Stimulated activated naive CD8-positive, alpha-beta T cell treated with anti-CD3 and anti-CD28 coated beads, Interleukin-15, amount 100 ng/mL, for 72 hours (primary cell): Measurements from ENCODE around the gene POM121C.
"Not testable (repeated sequence)": the region's sequence is repeated elsewhere in the genome, so short reads cannot be mapped to it uniquely, and the experiment has no call there.

ENCODE experiments used
- ATAC-seq: fragments of 150-1000 bp; cut with Tn5 transposase; 2 replicates; pipeline ENCODE4 v1.10.0; 2021; ENCODE audit warnings: mild to moderate bottlenecking, moderate library complexity
- DNase-seq, 2 donors: peaks; one replicate each; pipeline ENCODE4 v3.0.0; 2021 to 2022
- H3K27ac Mint-ChIP-seq, 2 donors: one replicate each; pipeline ENCODE4 v1.8.0; 2022; ENCODE audit warnings: mild to moderate bottlenecking in 2 of 2, mixed read lengths in 2 of 2, moderate library complexity in 2 of 2
- H3K27me3 Mint-ChIP-seq: one replicate; pipeline ENCODE4 v1.8.0; 2022; ENCODE audit warnings: mixed read lengths
- H3K4me1 Mint-ChIP-seq: one replicate; pipeline ENCODE4 v1.8.0; 2022; ENCODE audit warnings: mild to moderate bottlenecking, mixed read lengths
- H3K4me3 Mint-ChIP-seq, 2 donors: one replicate each; pipeline ENCODE4 v1.8.0; 2022; ENCODE audit warnings: mild to moderate bottlenecking in 2 of 2, mixed read lengths in 2 of 2, moderate library complexity in 1 of 2
- H3K9me3 Mint-ChIP-seq, 2 donors: one replicate each; pipeline ENCODE4 v1.8.0; 2022; ENCODE audit warnings: mixed read lengths in 2 of 2

The POM121C gene

GRCh38 chr7:75456403-75456802 lies 29.7 kb downstream of the POM121C start:
- DNase-seq, H3K27me3 Mint-ChIP-seq, H3K4me3 Mint-ChIP-seq, ATAC-seq, H3K4me1 Mint-ChIP-seq, H3K9me3 Mint-ChIP-seq, H3K27ac Mint-ChIP-seq: not testable (repeated sequence)

GRCh38 chr7:75452494-75452955 lies 33.6 kb downstream of the POM121C start:
- not testable (repeated sequence) for H3K9me3 Mint-ChIP-seq, H3K4me3 Mint-ChIP-seq, H3K27me3 Mint-ChIP-seq, H3K4me1 Mint-ChIP-seq, H3K27ac Mint-ChIP-seq
- ATAC-seq (peak; percentile 94), DNase-seq (peak in 1 of 2 donors; percentile 8)

GRCh38 chr7:75449946-75450345 lies 36.2 kb downstream of the POM121C start:
- not testable (repeated sequence) for H3K4me1 Mint-ChIP-seq, H3K27me3 Mint-ChIP-seq, H3K27ac Mint-ChIP-seq, H3K9me3 Mint-ChIP-seq, DNase-seq, H3K4me3 Mint-ChIP-seq, ATAC-seq

- ATAC-seq: peak; percentile 96
- H3K4me3 Mint-ChIP-seq: peak overlapping the region; percentile 84 to 86
- peak overlapping the region; percentile 96 for H3K27ac Mint-ChIP-seq
- H3K27me3 Mint-ChIP-seq, H3K9me3 Mint-ChIP-seq: not testable (repeated sequence)
- peaks cover 17% of the 10 kb centered on the region for H3K4me1 Mint-ChIP-seq
- DNase-seq: peak; percentile 25 to 53
Measured at GRCh38 chr7:75442465-75443111, 43.5 kb downstream of the POM121C start.

GRCh38 chr7:75442101-75442464 lies 44.0 kb downstream of the POM121C start:
- Mint-ChIP-seq H3K4me1 (peaks cover 17% of the 10 kb centered on the region), H3K27ac (peak overlapping the region; percentile 88 to 89), H3K4me3 (peak overlapping the region; percentile 80 to 83)
- not testable (repeated sequence) for DNase-seq, H3K27me3 Mint-ChIP-seq, H3K9me3 Mint-ChIP-seq
- ATAC-seq: peak; percentile 69

GRCh38 chr7:75439000-75439399 lies 47.1 kb downstream of the POM121C start:
- H3K27me3 Mint-ChIP-seq, ATAC-seq, DNase-seq, H3K9me3 Mint-ChIP-seq, H3K4me3 Mint-ChIP-seq: not testable (repeated sequence)
- peaks cover 17% of the 10 kb centered on the region for H3K4me1 Mint-ChIP-seq
- peak overlapping the region in 1 of 2 donors; percentile 16 for H3K27ac Mint-ChIP-seq

GRCh38 chr7:75423481-75423880 lies 62.6 kb downstream of the POM121C start:
- not testable (repeated sequence) for H3K27ac Mint-ChIP-seq, H3K27me3 Mint-ChIP-seq, DNase-seq, ATAC-seq, H3K4me3 Mint-ChIP-seq, H3K9me3 Mint-ChIP-seq
- H3K4me1 Mint-ChIP-seq: peaks cover 18% of the 10 kb centered on the region

- H3K9me3 Mint-ChIP-seq, H3K27me3 Mint-ChIP-seq, DNase-seq, ATAC-seq, H3K4me3 Mint-ChIP-seq, H3K4me1 Mint-ChIP-seq: not testable (repeated sequence)
- H3K27ac Mint-ChIP-seq: peak overlapping the region in 1 of 2 donors; percentile 93
Measured at GRCh38 chr7:75421798-75422710, 64.0 kb downstream of the POM121C start.

GRCh38 chr7:75420152-75420551 lies 65.9 kb downstream of the POM121C start:
- DNase-seq, H3K27me3 Mint-ChIP-seq, H3K4me1 Mint-ChIP-seq, H3K4me3 Mint-ChIP-seq, H3K9me3 Mint-ChIP-seq, ATAC-seq: not testable (repeated sequence)
- H3K27ac Mint-ChIP-seq: peak overlapping the region; percentile 28 to 72

GRCh38 chr7:75419693-75420092 lies 66.4 kb downstream of the POM121C start:
- H3K27me3 Mint-ChIP-seq, H3K4me3 Mint-ChIP-seq, H3K4me1 Mint-ChIP-seq, H3K9me3 Mint-ChIP-seq, DNase-seq: not testable (repeated sequence)
- ATAC-seq: peak; percentile 13
- H3K27ac Mint-ChIP-seq: peak overlapping the region in 1 of 2 donors; percentile 28

- not testable (repeated sequence) for DNase-seq, H3K27me3 Mint-ChIP-seq, ATAC-seq, H3K4me3 Mint-ChIP-seq, H3K9me3 Mint-ChIP-seq, H3K27ac Mint-ChIP-seq, H3K4me1 Mint-ChIP-seq
Measured at GRCh38 chr7:75419210-75419609, 66.9 kb downstream of the POM121C start.

- H3K4me3 Mint-ChIP-seq, H3K4me1 Mint-ChIP-seq, ATAC-seq, H3K27ac Mint-ChIP-seq, H3K9me3 Mint-ChIP-seq, DNase-seq, H3K27me3 Mint-ChIP-seq: not testable (repeated sequence)
Measured at GRCh38 chr7:75418292-75418858, 67.7 kb downstream of the POM121C start.

- not testable (repeated sequence) for H3K9me3 Mint-ChIP-seq, DNase-seq, H3K27ac Mint-ChIP-seq, H3K4me3 Mint-ChIP-seq, H3K4me1 Mint-ChIP-seq, ATAC-seq, H3K27me3 Mint-ChIP-seq
Measured at GRCh38 chr7:75416787-75417186, 69.3 kb downstream of the POM121C start.

GRCh38 chr7:75415829-75416373 lies 70.2 kb downstream of the POM121C start:
- not testable (repeated sequence) for ATAC-seq

GRCh38 chr7:75415428-75415817 lies 70.7 kb downstream of the POM121C start:
- not testable (repeated sequence) for H3K4me1 Mint-ChIP-seq, H3K27ac Mint-ChIP-seq, DNase-seq, H3K27me3 Mint-ChIP-seq, ATAC-seq, H3K9me3 Mint-ChIP-seq, H3K4me3 Mint-ChIP-seq

More at GRCh38 chr7:75415829-75416373, 70.2 kb downstream of the POM121C start:
- H3K9me3 Mint-ChIP-seq, H3K4me1 Mint-ChIP-seq, H3K27me3 Mint-ChIP-seq, H3K27ac Mint-ChIP-seq, H3K4me3 Mint-ChIP-seq, DNase-seq: not testable (repeated sequence)
